ENCODE measurements around the gene PPM1H. TPM values are rescaled to one million over a fixed set of nuclear protein-coding genes. Genes with fewer than 3 reads are reported as not detected.
A peak's percentile ranks its signal among the peaks of the same experiment; 100 is the strongest.
"Not testable (repeated sequence)": the region's sequence is repeated elsewhere in the genome, so short reads cannot be mapped to it uniquely, and the experiment has no call there.

The PPM1H gene
- total RNA-seq, 1 experiment from 2014 or later = 9.2 TPM

DNA sequence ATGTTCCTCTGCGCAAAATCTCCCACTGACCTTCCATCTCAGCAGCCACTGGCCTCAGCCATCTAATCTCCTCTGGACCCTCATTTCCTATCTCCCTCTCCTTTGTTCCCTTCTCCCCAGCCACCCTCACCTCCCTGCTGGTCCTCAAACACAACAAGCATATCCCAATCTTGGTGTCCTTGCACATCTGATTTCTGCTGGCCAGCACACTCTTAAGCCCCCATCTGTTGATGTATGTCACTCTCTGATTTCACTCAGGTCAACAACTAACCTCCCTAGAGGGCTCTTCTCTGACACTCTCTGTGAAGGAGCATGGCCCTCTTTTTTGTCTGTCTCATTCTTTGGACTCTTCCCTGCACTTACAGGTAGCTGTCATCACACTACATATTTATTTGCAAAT lies 25.6 kb downstream of the PPM1H start:
- no peak for DNase-seq (ENCODE audit: low read depth)

DNA sequence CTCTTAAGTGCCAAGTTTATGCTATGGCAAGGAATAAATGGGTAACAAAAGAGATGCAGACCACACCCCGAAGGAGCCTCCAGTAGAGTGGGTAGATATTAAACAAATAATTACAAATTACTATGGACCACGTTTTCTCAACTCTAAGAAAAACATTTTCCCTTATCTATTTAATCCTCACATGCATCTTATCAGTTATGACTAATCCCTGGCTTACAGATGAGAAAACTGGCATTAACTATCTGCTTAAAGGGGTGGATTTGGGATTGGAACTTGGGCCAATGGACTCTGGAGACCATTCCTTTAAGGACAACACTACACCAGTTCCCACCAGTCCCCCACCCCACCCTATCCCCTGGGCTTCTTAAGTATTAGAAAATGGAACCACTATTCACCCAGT lies 26.3 kb downstream of the PPM1H start:
- no peak for DNase-seq (ENCODE audit: low read depth)

DNA sequence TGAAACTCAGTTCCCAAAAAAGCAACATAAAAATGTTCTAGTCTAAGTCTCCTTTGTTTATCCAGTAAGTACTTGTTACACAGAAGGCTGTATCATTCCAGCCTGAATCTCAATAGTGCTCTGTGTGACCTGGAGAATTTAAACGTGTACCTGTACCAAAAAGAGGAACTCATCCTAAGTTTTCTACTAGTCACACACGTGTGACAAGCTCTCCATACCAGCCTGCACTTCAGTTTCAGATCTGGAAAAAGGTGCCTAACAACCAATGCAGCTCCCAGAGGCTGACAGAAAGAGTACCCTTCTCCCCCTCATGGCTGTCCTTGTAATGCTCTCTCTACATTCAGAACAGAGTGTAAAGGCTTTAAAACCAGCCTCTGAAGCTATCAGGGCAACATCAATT lies 27.4 kb downstream of the PPM1H start:
- no peak for DNase-seq (ENCODE audit: low read depth)

DNA sequence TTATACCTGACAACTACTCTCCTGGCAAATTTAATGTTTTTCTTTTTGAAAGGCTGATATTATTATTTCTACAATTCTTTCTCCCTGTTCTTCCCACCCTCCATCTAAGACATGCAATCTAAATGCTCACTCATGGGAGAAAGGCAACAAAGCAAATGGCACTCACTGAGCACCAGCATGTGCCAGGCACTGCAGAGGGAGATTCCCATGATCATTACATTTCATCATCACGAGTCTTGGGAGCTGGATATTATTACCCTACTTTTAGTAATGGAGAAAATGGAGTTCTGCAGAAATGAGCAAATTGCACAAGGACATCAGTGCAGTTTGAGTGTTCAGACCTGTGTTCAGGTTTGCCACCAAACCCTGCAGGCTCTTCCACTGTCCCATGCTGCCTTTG lies 27.9 kb downstream of the PPM1H start:
- no peak for DNase-seq (ENCODE audit: low read depth)

DNA sequence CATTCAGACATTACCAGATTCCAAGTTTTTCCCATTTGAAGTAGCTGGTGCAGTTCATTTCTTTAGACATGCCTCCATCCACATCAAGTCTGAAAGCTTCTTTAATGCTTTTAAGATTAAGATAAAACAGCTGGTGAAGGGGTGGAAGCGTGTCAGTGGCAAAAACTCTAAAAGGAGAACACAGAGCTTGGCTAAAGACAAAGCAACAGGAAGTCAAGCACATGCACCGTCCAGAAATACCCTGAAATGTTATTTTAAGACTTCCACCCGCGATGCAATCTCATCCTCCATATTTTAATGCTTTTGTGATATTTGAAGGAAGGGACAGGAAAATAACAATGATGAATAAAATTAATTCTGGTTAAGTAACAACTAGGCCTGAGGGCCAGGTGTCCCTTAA lies 31.8 kb downstream of the PPM1H start:
- no peak for DNase-seq (ENCODE audit: low read depth)

DNA sequence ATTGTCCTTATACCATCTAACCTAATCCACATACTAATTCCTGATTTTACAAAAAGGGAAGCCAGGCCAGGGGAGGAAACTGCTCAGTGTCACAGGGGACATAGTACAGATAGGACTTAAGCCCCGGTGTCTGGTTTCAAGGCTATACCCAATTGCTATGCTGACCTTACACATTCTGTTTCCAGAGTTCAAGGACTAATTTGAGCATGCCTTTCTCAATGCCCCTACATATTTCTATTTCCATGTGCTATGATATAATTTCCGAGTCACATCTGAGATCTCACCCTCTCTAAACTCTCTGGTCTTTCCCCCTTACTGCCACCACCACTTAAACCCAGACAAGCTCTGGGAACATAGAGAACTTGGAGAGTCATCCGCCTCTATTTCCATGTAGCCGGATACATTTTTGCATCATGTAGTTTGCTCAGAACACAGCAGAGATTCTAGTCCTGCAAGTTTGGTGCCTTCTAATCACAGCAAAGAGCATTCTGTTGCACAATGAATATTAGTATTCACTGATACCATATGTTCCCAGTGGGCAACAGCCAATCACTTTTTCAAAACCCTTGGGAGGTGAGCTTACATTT lies 34.2 kb downstream of the PPM1H start:
- no peak for DNase-seq (ENCODE audit: low read depth)

DNA sequence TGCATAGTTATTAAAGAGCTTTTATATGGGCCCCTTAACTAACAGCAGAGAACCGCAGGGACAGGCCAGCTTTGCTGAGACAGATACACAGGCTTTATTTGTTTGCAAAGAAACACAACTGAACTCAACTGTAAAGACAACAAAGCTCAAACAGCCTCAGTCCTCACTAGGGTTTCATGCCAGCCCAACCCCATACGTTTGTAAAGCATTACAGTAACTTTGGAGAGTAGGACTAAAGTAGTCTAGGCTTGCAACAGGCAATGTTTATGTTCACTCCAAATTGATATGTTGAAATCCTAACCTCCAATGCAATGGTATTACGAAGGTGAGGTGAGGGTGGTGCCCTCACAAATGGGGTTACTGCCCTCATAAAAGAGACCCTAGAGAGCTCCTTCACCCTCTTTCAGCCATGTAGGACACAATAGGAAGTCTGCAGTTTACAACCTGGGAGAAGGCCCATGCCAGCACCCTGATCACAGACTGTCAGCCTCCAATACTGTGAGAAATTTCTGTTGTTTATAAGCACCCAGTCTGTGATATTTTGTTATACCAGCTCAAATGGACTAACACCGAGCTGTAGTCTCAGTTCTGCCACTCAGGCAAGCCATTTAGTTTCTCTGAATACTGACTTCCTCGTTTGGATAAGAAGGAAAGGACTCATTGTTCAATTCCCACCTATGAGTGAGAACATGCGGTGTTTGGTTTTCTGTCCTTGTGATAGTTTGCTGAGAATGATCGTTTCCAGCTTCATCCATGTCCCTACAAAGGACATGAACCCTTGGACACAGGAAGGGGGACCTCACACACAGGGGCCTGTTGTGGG lies 35.2 kb downstream of the PPM1H start:
- DNase-seq (ENCODE audit: low read depth) = no peak

DNA sequence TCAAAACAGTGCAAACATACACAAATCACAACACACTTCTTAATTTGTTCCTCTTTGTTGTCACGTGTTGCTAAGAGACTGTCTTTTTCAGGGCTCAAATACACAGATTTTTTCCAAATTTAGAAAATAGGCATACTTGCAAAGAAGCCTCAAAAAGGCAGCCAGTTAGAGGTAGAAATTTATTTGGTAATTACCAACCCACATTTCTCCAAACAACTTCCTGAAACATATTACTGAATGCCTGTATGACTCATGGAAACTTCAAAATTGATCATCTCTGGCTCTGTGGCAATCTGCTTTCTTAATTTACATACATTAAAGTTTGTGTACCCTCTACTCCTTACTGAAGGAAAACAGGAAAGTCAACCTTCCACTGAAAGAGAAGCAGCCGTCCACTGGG lies 36.4 kb downstream of the PPM1H start:
- DNase-seq (ENCODE audit: low read depth) = peak; percentile 52

DNA sequence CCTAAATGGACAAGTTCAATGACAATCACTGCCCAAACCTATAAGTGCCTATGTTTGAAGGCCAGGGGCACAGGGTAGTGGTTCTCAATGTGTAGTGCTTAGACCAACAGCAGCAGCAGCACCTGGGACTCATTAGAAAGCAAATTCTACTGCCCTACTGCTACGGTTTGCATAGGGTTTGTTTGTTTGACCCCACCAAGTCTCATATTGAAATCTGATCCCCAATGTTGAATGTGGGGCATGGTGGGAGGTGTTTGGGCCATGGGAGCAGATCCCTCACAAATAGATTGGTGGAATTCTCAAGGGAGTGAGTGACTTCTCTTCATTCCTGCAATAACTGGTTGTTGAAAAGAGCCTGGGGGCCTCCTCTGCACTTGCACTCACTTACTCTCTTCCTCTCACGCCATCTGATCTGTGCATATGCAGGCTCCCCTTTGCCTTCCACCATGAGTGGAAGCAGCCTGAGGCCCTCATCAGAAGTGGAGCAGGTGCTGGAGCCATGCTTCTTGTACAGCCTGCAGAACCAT lies 39.5 kb downstream of the PPM1H start:
- DNase-seq (ENCODE audit: low read depth) = no peak

DNA sequence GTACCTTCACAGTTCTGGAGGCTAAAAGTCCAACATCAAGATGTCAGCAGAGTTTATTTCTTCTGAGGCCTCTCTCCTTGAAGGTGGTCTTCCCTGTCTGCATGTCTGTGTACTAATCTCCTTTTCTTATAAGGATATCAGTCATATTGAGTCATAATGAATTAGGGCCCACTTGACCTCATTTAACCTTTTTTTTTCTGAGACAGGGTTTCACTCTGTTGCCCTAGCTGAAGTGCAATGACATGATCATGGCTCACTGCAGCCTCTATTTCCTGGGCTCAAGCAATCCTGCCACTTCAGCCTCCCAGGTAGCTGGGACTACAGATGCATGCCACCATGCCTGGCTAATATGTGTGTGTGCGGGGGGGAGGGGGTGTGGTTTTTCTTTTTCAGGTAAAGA lies 41.7 kb downstream of the PPM1H start:
- DNase-seq (ENCODE audit: low read depth) = peak; percentile 49

DNA sequence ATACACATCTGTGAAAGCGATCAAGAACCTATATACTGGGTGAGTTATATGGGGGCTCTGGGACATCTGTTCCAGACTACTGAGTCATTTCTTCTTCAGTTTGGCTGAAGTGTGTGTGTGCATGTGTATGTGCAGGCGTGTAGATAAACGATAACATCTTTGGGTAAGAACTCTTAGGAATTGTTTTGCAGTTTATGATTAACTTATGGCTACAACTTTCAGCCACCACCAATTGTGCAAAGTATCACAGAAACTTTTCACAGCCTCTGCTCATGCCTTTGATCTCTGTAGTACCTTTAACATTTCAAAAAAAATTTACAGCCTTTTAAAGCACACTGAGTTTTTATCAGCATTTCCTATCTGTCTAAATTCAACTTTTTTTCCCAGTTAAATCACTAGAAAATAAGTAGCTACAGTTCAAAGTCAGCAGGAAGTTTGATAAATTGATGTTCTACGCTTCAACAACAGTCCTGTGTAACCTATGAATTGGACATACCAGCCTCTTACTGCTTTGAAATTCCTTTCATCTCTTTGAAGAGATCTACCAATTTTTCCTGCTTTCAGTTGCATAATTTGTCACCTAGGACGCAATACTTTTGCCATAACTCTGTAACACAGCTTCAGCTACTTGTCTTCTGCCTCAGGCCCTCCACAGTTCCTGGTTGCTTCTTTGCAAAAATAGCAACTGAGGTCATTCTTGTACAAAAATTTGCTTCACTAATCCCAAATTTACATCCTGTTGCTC lies 43.0 kb downstream of the PPM1H start:
- peak; percentile 13 for DNase-seq (ENCODE audit: low read depth)

DNA sequence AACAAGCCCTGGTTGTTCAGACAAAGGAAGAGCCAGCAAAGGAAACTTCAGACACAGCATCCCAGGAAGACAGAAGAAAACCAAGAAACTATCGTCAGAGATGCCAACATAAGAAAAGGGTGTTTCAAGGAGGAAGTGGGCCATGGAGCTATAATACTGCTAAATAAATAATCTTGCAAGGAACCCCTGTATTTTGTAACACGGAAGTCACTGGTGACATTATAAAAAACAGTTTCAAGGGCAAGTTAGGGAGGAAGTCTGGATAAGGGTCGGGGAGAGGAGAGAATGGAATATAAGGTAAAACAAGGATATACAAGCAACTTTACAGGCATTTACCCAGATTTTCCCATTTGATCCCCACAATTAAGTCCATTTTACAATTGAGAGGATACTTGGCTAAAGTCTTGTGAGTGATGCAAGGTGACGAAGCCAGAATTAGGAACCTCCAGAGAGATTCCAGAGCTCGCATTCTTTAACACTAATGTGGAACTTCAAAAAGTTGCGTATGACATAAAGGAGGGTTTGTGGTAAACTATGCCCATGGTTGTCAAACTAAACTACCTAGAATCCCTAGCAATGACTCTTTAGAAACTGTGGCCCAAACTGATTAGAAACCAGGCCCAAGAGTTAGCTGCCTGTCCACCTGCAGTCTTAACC lies 46.4 kb downstream of the PPM1H start:
- no peak for DNase-seq (ENCODE audit: low read depth)

DNA sequence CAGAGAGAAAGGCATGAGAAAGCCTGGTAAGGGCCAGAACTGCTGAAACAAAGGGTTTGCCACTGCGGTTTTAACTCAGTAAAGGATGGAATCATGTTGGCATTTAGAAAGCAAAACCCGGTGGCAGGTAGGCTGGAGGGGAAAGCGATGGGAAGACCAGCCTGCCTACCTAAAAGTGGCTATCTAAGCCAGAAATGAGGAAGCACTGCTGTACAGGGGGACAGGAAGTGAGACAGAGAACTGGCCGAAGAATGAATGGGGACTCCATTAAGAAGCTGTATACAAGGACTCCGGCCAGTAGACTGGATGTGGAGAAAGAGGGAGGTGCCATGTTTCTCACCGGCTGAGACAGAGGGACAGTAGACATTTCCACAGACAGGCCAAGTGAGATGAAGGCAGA lies 48.2 kb downstream of the PPM1H start:
- DNase-seq (ENCODE audit: low read depth) = no peak

DNA sequence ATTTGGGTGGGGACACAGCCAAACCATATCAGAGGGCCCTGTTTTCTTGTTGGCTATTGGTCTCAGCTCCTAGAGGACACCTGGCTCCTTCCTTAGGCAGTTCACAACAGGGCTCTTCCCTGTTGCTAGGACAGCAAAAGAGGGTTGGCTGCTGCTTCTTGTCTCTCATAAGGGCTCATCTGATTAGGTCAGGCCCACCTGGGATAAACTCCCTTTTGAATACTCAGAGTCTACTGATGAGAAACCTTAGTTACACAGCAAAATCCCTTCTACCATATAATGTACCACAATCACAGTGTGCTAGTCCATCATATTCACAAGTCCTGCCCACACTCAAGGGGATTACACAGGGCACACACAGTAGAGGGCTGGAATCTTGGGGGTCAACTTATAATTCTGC lies 49.7 kb downstream of the PPM1H start:
- no peak for DNase-seq (ENCODE audit: low read depth)

DNA sequence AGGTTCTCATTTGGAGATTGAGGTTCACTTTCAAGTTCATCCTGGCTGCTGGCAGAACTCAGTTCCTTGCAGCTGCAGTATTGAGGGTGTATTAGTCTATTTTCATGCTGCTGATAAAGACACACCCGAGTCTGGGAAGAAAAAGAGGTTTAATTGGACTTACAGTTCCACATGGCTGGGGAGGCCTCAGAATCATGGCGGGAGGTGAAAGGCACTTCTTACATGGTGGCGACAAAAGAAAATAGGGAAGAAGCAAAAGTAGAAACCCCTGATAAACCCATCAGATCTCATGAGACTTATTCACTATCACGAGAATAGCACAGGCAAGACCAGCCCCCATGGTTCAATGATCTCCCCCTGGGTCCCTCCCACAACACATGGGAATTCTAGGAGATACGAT lies 50.1 kb downstream of the PPM1H start:
- DNase-seq (ENCODE audit: low read depth) = not testable (repeated sequence)

DNA sequence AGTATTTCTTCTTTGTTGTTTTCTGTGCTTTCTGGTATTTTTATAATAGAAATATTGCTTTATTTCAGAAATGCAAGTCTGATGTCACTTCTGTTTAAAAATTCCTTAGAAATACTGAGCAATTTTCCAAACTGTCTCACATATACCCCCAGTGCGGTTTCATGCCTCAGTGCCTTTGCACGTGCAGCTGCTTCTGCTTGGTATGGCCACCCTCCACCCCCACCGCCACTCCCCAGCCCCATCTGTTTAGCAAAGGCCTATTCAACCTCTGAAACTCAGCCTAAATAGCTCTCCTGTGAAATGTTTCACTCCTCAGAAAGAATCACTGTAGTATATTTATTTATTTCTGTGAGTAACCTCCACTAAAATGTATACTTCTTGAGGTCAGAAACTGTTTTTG lies 52.3 kb downstream of the PPM1H start:
- no peak for DNase-seq (ENCODE audit: low read depth)

DNA sequence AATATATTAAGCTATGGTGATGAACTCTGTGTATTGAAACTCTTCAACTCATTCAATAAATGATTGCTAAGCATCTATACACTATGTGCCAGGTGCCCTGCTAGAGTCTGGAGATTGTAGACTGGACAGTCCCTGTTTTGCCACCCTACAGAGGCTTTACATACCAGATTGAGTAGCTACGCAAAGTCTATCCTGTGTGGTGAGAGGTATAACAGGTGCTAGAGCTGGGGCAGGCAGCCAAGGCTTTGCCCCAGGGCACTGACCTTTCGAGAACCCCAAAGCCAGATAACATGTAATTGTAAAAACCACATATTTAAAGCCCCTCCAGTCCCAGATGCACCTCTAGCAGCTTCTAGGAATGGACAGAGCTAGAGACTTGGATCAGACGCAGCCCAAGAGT lies 52.8 kb downstream of the PPM1H start:
- no peak for DNase-seq (ENCODE audit: low read depth)

DNA sequence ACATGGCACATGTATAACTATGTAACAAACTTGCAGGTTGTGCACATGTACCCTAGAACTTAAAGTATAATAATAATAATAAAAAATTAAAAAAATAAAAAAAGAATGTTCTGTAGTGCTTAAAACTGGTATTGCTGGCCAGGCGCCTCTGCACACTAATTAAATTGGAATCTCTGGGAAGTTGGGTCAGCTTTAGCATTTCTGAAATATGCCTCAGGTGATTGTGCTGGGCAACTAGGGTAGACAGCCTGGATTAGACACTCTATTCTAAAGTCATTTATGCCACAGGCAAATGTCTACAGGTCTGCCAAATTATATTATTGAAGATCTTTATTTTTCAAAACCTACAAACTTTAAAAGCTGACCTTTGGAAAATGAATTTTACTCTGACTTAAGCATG lies 55.3 kb downstream of the PPM1H start:
- peak; percentile 56 for DNase-seq (ENCODE audit: low read depth)

DNA sequence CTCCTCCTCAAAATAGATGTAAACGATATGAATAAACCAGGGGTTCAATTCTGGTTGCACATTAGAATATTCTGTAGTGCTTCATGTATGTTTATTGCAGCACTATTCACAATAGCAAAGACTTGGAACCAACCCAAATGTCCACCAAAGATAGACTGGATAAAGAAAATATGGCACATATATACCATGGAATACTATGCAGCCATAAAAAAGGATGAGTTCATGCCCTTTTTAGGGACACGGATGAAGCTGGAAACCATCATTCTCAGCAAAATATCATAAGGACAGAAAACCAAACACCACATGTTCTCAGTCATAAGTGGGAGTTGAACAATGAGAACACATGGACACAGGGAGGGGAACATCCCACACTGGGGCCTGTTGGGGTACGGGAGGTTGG lies 55.7 kb downstream of the PPM1H start:
- DNase-seq (ENCODE audit: low read depth) = not testable (repeated sequence)

DNA sequence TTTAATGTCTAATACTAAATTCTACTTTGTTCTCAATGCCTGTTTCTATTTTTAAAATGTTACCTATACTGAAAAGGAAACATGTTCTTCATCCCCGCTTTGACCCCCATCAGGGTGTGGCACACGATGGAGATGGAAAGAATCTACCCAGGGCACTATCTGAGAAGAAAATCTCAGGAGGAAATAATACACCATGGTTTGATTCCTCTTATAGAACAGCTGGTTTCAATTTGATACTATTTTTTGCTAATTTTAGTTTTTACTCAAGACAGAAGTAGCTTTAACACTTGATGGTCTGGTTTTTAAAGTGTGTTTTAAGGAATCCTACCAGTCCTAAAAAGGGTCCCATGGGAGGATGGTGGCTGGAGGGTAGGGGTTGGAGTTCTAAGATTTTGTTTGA lies 56.7 kb downstream of the PPM1H start:
- no peak for DNase-seq (ENCODE audit: low read depth)

DNA sequence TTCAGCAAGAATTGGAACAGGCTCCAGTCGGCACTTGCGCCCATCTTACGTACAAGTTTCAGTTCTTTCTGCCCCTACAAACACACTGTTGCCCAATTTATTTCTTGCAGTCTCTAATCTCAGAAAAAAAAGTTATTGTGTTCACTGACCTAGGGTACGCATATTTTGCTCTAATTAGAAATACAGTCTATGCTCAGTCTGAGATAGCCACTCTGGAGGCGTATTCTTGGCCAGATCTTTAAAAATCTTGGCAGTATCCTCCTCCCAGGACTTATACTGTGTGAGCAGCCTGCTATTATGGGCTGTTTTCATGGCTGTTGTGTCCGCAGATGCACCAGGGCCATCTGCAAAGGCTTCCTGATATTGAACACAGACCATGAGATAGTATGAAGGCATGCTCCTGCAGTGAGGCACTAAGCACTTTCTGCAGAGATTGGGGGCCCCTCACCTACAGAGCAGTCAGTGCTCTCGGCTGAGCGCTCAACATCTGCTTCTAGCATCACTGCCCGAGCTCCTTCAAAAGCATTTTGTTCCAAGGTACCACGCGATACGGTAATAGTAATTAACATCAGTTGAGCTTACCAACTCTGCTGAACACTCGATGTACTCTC lies 57.9 kb downstream of the PPM1H start:
- no peak for DNase-seq (ENCODE audit: low read depth)

All from M059J (cell line).